Endodermal cell (in vitro differentiated cells): ENCODE data around the gene CHN1. TPM values are rescaled to one million over a fixed set of nuclear protein-coding genes. Genes with fewer than 3 reads are reported as not detected.

Source experiments
- DNase-seq: peaks from one replicate; pipeline ENCODE4 v3.0.0-alpha.2; 2017
- H3K27ac ChIP-seq: 2 replicates; pipeline ENCODE4 v1.5.1; 2013; ENCODE audit warnings: mild to moderate bottlenecking, low read depth, low read length, moderate library complexity
- H3K27me3 ChIP-seq: 2 replicates; pipeline ENCODE4 v1.6.1; 2013; ENCODE audit warnings: mild to moderate bottlenecking, low read length, moderate library complexity; ENCODE audit not compliant: insufficient read depth, control insufficient read depth, poor library complexity, severe bottlenecking
- H3K36me3 ChIP-seq: 2 replicates; pipeline ENCODE4 v1.7.0; 2013; ENCODE audit warnings: mild to moderate bottlenecking, low read length, moderate library complexity; ENCODE audit not compliant: control insufficient read depth, insufficient read depth
- H3K4me1 ChIP-seq: one replicate; pipeline ENCODE4 v1.7.0; 2013; ENCODE audit warnings: low read length; ENCODE audit not compliant: control insufficient read depth, insufficient read depth
- H3K4me3 ChIP-seq: 2 replicates; pipeline ENCODE4 v1.5.1; 2013; ENCODE audit warnings: mild to moderate bottlenecking, low read length, moderate library complexity
- H3K9ac ChIP-seq: 2 replicates; pipeline ENCODE4 v1.6.1; 2013; ENCODE audit warnings: mild to moderate bottlenecking, low read length, moderate library complexity; ENCODE audit not compliant: poor library complexity, severe bottlenecking; ENCODE audit errors: extremely low read depth
- H3K9me3 ChIP-seq: 2 replicates; pipeline ENCODE4 v1.6.1; 2013; ENCODE audit warnings: mild to moderate bottlenecking, low read length, moderate library complexity; ENCODE audit not compliant: control insufficient read depth
- H3K27ac Mint-ChIP-seq: 2 replicates; pipeline ENCODE4 v1.8.0; 2020; ENCODE audit warnings: mixed read lengths
- H3K27me3 Mint-ChIP-seq: 2 replicates; pipeline ENCODE4 v1.8.0; 2021; ENCODE audit warnings: mild to moderate bottlenecking, mixed read lengths; ENCODE audit not compliant: insufficient read depth
- H3K36me3 Mint-ChIP-seq: 2 replicates; pipeline ENCODE4 v1.8.0; 2020; ENCODE audit warnings: low read depth, mixed read lengths
- H3K4me1 Mint-ChIP-seq: 2 replicates; pipeline ENCODE4 v1.8.0; 2020; ENCODE audit warnings: mixed read lengths
- H3K4me3 Mint-ChIP-seq: 2 replicates; pipeline ENCODE4 v1.8.0; 2020; ENCODE audit warnings: mild to moderate bottlenecking, moderate library complexity, mixed read lengths
- H3K9me3 Mint-ChIP-seq: 2 replicates; pipeline ENCODE4 v1.8.0; 2020; ENCODE audit warnings: mild to moderate bottlenecking, mixed read lengths
- CTCF ChIP-seq: fragments of 200-600 bp; sonication (generic); conservative IDR thresholded peaks from 2 replicates; pipeline ENCODE4 v1.5.0; 2021; ENCODE audit warnings: antibody characterized with exemption, mild to moderate bottlenecking
- WGBS, 2 experiments: methylation state at CpG; one replicate each; pipeline versions ENCODE4 v1.1.5 to v1.1.7; 2013; ENCODE audit warnings: missing lambda C conversion rate in 2 of 2, mixed read lengths in 1 of 2; ENCODE audit not compliant: insufficient coverage in 1 of 2, insufficient read length in 1 of 2; 5-methylcytosine and 5-hydroxymethylcytosine counted together
- total RNA-seq, 2 donors: library from RNA; stranded (reverse); fragmentation: NEBNext Ultra II Directional in 1 of 2; extraction: Animal tissue kit (Norgen Biotek cat#: 25700) in 1 of 2; gene quantifications; 2 replicates in 1 of 2; 3 replicates in 1 of 2; pipeline ENCODE4 v1.2.1, GENCODE V29; 2021

Gene CHN1
- total RNA-seq, 2 donors from 2014 or later: 24.3 to 28.8 TPM

GRCh38 chr2:174826051-174826450 is 179.1 kb downstream of the CHN1 start:
- Mint-ChIP-seq H3K4me3 (no peak overlapping the region), H3K27ac (peak overlapping the region; percentile 8), H3K27me3 (no peaks in the 10 kb centered on the region), H3K4me1 (peaks cover 19% of the 10 kb centered on the region), H3K36me3 (peaks cover 21% of the 10 kb centered on the region), H3K9me3 (no peaks in the 10 kb centered on the region)
- Histone ChIP-seq H3K4me1 (no peaks in the 10 kb centered on the region), H3K27me3 (no peaks in the 10 kb centered on the region), H3K9ac (no peak overlapping the region), H3K9me3 (no peaks in the 10 kb centered on the region), H3K27ac (no peak overlapping the region), H3K36me3 (peaks cover 20% of the 10 kb centered on the region), H3K4me3 (no peak overlapping the region)
- DNase-seq: no peak
- TF ChIP-seq CTCF: no peak
- WGBS, 2 experiments: 78 to 81% methylated on average over 2 of the region's 2 CpGs

DNA sequence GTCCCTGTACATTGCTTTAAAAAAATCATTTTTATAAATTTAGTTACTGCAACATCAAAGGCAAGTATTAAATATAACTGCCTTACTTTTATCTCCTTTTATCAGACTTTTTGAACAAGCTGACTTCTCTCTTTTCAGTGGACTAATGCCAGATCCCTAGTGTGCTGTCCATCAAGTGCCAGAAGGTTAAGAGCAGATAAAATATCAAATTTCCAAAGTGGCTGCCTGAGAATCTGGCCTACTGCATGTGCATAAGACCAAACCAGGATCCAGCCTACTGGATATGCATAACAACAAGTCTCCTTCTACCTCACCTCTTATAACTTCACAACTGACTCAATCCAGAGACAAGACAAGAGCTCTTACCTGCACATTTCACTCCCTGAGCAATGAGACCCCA is 181.1 kb downstream of the CHN1 start:
- no peak for TF ChIP-seq CTCF
- H3K4me3 Mint-ChIP-seq: no peak overlapping the region
- Histone ChIP-seq H3K4me1 (no peaks in the 10 kb centered on the region), H3K4me3 (no peak overlapping the region), H3K36me3 (peaks cover 24% of the 10 kb centered on the region), H3K9me3 (no peaks in the 10 kb centered on the region), H3K27ac (no peak overlapping the region), H3K9ac (no peak overlapping the region), H3K27me3 (no peaks in the 10 kb centered on the region)
- peaks cover 4% of the 10 kb centered on the region for H3K9me3 Mint-ChIP-seq
- H3K27me3 Mint-ChIP-seq: no peaks in the 10 kb centered on the region
- peaks cover 30% of the 10 kb centered on the region for H3K36me3 Mint-ChIP-seq
- peaks cover 19% of the 10 kb centered on the region for H3K4me1 Mint-ChIP-seq
- DNase-seq: no peak
- no peak overlapping the region for H3K27ac Mint-ChIP-seq

DNA sequence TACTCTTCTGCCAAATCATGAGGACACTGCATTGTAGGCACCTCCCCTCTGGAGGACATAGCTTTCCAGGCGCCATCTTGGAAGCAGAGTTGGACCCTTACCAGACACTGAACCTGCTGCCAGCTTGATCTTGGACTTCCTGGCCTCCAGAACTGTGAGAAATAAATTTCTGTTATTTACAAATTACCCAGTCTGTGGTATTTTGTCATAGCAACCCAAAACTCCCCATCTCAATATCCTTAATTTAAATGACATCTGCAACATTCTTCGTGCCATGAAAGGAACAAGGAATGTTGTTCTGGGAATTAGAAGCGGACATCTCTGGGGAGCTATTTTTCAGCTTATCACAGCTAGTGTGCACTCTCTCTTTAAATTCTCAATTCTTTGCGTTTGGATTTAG is 183.6 kb downstream of the CHN1 start:
- Histone ChIP-seq H3K27me3 (no peaks in the 10 kb centered on the region), H3K27ac (no peak overlapping the region), H3K4me1 (no peaks in the 10 kb centered on the region), H3K9me3 (no peaks in the 10 kb centered on the region), H3K4me3 (no peak overlapping the region), H3K36me3 (peaks cover 24% of the 10 kb centered on the region), H3K9ac (no peak overlapping the region)
- H3K4me3 Mint-ChIP-seq: no peak overlapping the region
- H3K36me3 Mint-ChIP-seq: peaks cover 30% of the 10 kb centered on the region
- H3K27ac Mint-ChIP-seq: no peak overlapping the region
- H3K4me1 Mint-ChIP-seq: peaks cover 7% of the 10 kb centered on the region
- no peak for TF ChIP-seq CTCF
- no peak for DNase-seq
- H3K9me3 Mint-ChIP-seq: peaks cover 4% of the 10 kb centered on the region
- 94% methylated on average over 2 to 4 of the region's 4 CpGs for WGBS, 2 experiments
- H3K27me3 Mint-ChIP-seq: no peaks in the 10 kb centered on the region
